HG02885 (cell line): ENCODE measurements around the gene POC1A.

Experiments used
- ATAC-seq: cut with Tn5 transposase; IDR thresholded peaks from one replicate; pipeline ENCODE4 v1.9.1; 2021; ENCODE audit warnings: mild to moderate bottlenecking; ENCODE audit not compliant: unreplicated experiment, poor library complexity

POC1A gene

DNA sequence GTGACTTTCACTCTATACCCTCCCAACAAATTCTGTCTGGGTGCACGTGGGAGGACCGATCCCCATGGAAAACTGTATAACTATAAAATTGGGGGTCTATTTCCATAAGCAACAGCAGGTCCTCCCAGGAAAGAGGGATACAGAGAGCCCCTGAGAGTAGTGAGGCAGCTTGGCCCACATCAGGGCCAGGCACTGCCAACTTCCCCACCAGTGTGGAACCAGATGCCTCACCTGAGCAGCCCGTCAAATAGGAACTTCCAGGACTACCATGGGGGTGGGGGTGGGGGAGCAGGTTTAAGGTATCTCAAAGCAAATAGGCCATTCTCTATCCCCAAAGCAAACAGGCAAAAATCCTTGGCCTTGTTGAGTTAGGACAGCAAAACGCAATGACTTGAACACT lies 64.5 kb downstream of the POC1A start:
- no peak for ATAC-seq

DNA sequence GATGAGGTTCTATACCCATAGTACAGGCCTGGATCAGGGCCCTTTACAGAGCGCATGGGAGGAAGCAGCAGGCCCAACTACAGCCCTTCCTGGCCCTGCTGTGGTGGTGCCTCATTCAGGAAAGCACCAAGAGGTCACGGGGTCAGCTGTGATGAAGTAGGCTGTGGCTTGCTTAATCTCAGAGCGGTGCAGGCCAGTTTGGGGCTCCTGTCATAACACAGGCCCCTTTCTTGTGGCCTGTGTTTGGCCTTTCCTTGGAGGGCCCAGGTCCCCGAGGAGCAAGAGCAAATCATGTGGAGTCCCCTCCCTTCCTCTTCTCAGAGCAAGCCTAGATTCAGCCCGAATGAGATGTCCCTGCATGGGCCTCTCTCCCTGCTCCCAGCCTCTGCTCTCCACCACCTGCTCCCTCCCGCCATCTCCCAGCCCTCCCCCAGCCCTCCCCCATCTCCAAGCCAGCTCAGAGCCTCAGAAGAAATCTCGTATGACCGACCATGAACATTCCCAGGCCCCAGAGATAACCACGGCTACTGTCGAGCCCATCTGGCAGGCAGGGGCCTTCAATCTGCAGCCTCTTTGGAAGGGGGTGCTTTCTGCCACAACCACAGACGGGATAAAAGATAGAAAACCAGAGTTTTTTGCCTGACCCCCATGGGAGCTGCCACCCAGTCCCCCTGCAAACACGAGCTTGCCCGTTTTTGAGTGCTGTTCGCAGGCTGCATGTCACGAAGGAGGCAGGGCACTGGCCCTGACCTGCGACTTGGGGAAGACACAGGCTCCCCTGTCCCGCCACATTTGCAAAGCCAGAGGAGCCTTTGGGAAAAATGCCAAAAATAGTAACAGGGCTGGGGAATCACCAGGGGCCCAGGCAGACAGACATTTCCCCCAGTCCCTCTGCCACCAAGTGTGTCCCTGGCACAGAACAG lies 65.5 kb downstream of the POC1A start:
- no peak for ATAC-seq

DNA sequence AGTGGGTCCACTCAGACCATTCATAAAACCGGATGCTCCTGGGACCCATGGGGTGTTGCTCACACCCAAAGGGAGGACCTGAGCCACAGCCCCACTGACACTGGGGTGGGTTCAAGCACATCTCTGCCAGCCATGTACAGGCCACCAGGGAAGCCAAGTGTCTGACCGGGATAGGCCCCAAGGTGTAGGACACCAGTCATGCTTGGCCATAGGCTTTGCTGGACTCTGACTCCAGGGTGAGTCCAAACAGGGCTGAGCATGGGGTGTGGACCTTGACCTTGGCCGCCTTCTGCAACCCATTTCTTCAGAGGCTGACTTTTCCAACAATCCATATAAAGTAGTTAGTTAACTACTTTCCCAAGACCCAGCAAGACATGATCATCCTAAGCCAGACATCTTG lies 66.5 kb downstream of the POC1A start:
- no peak for ATAC-seq

DNA sequence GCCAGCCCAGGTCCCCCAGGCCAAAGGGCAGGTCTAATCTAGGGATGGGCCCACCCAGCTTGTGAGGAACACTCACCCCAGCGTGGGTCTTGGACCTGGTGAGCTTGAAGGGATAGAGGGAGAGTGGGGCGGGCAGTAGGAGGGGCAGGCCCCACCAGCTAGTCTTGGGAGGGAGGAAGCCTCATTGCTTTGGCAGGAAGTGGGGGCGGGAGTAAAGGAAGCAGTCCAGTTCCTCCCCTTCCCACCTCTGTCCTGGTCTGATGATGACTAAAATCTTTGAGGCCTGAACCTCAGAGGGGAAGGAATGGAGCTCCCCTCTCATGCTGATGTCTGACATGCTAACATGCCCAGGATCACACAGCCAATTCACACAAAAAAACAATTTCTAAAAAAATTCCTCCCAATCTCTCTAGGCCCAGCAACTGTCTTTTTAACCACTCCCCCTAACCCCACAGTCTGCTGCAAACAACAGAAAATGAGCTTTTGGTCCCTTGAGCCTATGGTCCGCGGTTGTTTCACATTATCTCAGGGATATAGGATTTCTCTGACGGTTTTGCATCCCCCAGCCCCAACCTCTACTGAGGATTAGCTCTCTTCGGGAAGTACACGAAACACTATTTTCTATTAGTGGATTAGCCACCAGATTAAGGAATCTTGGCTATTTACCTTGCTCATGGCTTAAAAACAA lies 67.1 kb downstream of the POC1A start:
- ATAC-seq, result no peak

DNA sequence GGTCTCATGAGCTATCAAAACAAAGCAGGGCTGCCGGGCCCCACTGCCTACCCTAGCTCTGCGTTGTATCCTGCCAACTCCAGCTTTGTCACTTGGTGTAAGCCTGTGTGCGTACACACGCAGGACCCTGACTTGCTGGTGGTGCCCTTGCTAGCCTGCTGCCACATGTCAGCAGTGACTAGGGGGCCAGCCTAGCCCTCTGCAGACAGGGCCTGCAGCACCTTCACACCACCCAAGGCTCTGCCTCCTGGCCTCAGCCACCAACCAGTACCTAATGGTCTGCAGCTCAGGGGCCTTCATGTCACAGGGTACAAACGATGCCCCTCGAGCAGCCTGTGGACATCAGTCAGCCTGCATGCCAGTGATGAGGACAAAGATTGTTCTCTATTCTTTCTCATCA lies 67.8 kb downstream of the POC1A start:
- no peak for ATAC-seq

DNA sequence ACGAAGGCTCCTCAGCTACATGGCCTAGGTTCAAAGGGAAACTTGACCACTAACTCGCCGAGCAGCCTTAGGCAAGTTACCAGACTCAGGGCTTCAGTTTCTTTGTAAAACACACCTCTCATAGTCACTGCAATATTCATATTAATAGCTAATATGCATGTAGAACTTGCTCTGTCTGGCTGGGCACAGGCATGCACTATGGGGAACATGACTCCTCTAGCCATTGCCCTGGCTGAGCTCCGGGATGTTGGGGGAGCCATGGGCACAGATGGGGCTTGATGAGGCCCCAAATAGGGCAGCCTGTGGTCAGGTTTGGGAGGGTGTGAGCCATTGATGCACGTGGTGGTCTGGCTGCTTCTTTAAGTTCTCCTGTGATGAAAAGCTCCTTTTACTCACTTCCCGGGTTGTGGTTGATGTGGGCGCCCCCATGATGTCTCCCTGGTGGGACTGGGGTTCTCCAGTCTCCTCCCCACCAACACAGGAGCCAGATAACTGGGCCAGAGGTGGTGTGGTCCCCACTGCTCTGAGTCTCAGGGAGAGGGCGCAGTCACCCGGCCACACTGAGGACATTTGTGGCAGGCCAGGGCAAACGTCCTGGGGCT lies 68.4 kb downstream of the POC1A start:
- no peak for ATAC-seq

DNA sequence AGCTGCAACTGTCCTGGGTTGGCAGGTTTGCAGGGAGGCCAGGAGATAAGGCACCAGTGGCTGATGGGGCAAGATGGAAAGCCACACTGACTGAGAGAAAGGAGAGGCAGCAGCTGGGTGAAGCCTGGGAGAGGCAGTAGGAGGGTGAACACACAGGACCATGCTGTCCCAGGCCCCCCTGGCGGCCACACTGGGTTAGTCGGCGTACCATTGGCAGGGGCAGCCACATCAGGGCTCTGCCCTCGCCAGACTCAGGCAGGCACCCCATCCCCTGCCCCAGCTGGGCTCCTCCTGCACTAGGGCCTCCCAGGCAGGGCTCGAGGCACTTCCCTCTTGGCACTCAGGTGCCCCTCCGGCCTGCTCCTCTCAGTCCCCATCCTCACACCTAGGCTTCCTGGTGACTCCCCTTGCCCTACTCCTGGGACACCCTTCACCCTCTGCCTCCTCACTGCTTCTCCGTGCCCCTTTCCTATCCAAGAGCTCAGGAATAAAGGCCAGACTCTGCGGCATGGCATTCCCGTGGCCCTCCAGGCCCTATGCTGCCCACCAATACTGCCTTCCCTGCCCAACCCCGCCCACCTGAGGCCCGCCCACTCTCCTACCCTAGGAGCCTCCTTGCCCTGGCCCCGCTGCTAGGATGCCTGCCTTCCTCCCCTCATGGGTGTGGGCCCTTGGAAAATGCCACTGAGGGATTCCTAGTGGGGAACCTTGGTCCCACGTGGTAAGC lies 69.1 kb downstream of the POC1A start:
- no peak for ATAC-seq

DNA sequence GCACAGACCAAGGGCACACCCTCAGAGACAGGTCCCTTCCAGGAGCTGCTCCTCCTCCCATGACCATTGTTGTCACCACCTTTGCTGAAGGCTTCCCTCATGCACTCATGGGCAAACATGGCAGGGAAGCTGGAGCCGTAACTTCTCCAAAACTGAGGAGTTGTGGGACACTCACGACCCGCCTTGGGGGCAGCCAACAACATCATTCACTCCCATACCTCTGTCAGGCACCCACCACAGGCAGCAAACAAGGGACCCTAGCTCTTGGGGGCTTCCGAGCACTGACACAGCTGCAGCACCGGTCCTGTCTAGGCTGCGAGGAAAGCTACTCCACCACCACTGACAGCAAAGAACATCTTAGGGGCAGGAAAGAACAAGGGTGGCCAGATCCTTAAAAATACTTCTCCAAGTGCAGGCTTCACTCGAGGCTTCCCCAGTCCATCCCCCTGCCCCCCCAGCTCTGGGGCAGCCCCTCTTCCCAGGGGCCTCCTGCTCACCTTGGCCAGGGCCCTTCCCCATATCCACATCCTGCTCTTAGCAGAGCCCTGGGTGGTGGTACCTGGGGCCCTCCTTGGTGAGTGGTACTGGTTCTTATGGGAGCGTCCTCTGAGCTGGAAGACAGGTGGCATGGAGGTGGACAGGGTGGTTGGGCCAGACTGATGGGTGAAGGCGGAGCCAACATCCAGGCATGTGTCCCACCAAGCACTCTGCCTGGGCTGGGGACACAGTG lies 69.8 kb downstream of the POC1A start:
- ATAC-seq, result no peak

DNA sequence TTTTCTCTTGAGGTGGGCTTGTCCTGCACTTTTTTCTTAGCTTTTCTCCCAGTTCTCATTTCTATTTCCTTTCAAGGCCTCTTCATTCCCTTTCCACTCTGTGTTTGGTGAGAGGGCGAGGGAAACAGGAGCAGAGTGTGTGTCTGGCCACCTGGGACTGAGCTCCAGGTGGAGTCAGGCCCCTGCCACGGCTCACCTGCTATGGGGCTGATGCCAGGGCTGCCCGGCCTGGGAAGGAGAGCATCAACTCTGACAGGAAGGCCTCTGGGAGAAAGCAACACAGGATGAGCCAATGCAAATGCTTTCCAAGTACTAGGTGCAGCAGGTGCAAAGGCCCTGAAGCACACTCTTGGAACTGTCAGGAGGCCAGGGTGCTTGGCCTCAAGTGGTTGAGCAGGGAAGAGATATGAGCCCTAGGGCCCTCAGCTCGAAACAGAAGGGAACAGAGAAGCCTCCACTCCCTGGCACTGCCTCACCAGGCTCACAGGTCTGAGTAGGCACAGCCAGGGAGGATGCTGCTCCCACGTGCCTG lies 70.6 kb downstream of the POC1A start:
- ATAC-seq, result no peak

DNA sequence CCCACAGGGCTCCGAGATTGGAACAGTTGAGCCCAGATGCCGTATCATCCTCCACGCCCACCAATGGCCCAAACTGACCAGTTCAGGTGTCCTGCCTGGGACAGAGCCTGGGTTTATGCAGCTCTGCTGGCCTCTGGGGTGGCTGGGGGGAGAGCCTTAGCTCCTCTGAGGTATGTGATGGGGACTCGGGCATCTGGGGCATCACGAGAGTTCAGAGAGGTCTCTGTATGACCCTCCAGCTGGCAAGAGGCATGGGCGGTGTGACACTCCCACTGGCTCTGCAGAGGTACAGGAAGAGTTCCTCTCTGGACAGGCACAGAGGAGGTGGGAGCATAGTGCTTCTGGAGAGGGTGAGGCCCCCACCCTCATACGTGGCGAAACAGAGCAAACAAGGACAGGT lies 71.3 kb downstream of the POC1A start:
- ATAC-seq, result no peak

DNA sequence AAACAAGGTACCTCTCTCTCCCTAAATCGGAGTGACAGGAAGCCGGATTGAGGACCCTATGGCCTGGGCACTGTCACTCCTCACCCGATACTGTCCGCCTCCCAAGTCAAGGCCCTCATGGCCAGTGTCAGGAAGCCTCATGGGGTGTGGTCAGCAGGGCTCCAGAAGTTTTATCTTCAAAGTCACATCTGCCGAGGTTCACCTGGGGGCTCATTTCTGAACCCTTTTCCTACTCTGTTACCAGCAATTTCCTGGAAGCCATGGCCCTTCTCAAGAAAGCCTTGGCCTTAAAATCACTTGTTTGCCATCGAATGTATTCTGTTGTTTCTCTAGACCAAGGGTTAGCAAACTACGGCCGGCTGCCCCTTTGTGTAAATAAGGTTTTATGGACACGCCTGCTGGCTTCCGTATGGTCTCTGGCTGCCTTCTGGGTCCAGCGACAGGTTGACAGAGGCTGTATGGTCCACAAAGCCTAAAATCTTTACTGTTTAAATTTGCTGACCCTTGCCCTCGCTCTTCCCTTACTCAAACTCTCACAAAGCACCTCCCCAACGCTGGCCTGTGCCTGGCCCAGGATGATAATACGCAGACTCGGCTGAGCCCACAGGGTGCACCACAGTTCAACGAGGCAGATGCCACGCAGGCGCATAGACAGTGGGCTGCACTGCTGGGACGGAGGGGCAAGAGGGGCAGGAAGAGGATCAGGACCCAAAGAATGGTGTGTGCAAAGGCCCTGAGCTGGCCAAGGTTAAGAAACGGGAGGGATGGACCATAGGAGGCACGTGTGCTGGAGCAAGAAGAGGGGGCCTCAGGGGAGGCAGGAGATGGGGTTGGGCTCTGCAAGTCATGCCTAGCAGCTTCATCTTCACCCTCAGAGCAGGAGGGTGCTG lies 73.1 kb downstream of the POC1A start:
- ATAC-seq, result no peak

DNA sequence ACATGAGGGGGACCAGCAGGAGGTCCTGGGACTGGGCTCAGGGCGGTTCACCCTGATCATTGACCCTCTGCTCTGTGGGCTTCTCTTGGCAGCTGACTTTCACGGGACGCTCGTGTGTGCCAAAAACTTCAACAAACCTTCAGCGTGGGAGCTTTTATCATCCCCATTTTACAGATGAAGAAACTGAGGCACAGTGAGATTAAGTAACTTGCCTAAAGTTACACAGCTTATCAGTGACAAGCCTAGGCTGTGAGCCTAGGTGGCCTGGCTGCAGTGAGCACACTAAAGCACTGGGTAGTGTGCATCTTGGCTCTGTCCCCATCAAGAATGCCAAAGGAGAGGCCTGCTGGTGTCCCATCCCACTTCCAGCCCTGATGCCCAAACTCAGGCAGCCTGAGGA lies 74.3 kb downstream of the POC1A start:
- no peak for ATAC-seq

DNA sequence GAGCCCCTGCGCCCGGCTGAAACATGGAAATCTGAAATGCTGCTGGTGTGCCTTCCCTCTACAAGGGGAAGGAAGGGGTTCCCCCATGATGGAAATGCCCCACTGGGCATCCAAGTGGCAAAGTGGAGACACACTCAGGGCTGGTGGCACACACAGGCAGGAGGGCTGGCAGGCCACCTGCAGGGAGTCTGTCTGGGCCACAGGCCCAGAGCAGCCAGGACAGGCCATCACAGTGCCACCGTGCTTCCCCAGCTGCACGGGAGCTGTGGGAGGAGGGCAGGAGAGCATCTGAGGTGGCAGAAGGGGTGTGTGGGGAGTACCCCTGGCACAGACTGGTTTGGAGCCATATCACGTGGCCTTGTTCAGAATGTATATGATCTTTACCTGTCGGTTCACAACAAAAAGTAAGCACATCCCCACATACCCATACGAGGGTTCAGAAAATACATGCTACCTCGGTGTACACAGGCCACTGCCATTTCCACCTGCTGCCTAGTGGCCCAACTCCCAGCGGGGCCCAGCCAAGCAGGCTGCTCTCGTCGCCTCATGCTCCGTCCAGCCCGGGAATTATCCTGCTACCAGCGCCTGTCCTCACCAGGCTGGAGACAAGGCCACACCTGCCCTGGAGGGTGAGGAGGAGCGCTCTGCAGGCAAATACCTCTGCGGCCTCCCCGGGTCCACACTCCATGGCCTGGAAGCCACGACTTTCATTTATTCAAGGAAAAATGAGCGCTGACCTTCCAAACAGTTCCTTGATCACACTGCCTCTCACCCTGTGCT lies 75.3 kb downstream of the POC1A start:
- ATAC-seq, result no peak

DNA sequence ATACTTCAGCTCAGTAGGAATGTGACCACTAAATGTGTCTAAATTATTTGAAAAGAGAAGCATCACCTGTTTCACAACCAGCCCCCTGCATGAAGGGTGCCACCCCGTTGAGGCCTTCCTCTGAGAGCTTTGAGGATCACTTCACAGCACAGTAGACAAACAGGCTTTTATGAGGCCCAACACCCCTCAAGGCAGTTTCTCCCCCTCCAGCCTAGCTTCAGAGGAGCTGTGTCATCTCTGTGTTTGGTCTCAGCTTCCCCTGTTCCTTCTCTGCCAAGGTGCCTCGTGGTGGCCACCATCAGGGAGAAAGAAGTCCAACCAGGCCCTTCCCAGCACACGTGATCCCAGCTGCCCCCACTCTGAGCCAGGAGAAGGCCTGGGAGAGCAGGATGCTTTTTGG lies 76.3 kb downstream of the POC1A start:
- ATAC-seq, result no peak

DNA sequence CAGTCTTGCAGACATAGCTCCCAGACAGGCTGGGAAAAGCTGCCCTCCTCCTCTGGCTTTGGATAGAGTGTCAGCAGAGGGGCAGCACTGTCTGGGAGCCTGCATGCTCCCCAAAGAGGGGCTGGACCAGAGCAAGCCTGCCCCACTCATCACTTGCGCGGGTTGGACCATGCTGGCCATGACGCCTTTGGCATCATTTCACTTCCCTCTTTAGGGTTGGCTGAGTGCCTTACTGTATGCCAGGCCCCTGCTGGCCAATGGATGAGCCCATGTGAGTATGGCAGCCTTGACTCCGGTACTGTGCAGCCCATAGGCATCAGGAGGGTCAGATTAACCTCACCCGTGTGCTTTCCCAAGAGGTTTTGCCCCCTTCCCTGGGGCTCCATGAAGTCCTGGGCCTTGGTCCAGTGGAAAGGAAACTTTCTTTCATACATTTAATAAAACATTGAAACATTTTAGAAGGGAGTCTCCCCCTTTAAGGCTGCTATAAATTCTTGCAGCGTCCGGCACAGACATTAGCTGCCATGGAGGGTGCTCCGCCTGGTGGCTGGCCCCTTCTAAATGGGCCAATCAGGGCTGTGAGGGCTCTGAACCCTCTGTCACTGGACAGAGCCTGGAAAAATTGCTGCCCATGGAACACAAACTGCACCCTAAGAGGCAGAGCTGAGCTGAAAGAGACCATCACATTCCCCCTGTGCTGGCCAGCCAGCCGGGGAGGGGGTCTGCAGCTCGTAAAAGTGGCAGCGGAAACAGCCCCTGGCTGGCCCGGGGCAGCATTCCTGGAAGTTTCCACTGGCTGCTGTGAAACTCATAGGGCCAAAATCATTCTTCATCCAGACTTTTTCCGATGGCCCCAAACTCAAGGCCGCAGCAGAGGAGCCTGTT lies 77.1 kb downstream of the POC1A start:
- no peak for ATAC-seq

DNA sequence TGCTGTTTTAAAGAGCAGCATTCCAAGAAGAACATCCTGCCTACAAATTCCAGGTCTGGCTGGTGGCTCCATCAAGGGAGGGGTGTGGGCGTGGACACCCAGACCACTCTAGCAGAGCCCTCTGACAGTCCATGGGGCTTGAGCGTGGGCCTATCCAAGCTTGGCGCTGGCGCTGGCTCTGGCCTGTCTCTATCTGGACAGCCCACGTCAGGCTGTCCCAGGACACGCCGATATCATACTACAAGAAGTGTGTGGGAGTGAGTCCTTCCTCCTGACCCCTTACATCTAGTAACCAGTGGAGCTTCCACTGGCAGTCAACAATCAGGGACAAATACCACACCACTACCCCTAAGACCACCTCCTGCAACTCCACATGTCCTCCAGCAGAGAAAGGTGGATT lies 80.7 kb downstream of the POC1A start:
- no peak for ATAC-seq

DNA sequence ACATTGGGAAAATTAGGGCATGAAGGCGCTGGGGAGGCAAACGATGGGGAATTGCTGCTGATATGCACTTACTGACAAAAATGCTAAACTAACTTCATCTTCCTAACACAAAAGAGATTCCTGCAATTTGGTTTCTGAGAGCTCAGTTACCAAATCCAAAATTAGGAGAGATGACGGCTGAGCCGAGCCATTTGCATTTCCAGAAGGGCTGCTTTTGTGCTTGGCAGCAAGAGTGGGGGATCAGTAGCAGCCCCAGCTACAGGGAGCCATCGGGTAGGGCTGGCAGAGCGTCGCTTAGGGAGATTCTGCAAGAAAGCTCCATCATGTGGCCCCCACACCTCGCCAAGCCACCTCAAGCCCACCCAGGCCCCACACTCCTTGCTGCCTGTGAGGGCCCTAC lies 81.8 kb downstream of the POC1A start:
- ATAC-seq, result no peak
